Stimulated activated naive CD8-positive, alpha-beta T cell treated with anti-CD3 and anti-CD28 coated beads, Interleukin-15, amount 100 ng/mL, for 72 hours (primary cell): ENCODE data around the gene TTYH3.

Source experiments
- ATAC-seq: fragments of 150-1000 bp; cut with Tn5 transposase; 2 replicates; pipeline ENCODE4 v1.10.0; 2021; ENCODE audit warnings: mild to moderate bottlenecking, moderate library complexity
- DNase-seq, 2 donors: peaks; one replicate each; pipeline ENCODE4 v3.0.0; 2021 to 2022
- H3K27ac Mint-ChIP-seq, 2 donors: one replicate each; pipeline ENCODE4 v1.8.0; 2022; ENCODE audit warnings: mild to moderate bottlenecking in 2 of 2, mixed read lengths in 2 of 2, moderate library complexity in 2 of 2
- H3K27me3 Mint-ChIP-seq: one replicate; pipeline ENCODE4 v1.8.0; 2022; ENCODE audit warnings: mixed read lengths
- H3K4me1 Mint-ChIP-seq: one replicate; pipeline ENCODE4 v1.8.0; 2022; ENCODE audit warnings: mild to moderate bottlenecking, mixed read lengths
- H3K4me3 Mint-ChIP-seq, 2 donors: one replicate each; pipeline ENCODE4 v1.8.0; 2022; ENCODE audit warnings: mild to moderate bottlenecking in 2 of 2, mixed read lengths in 2 of 2, moderate library complexity in 1 of 2
- H3K9me3 Mint-ChIP-seq, 2 donors: one replicate each; pipeline ENCODE4 v1.8.0; 2022; ENCODE audit warnings: mixed read lengths in 2 of 2

The TTYH3 gene

DNA sequence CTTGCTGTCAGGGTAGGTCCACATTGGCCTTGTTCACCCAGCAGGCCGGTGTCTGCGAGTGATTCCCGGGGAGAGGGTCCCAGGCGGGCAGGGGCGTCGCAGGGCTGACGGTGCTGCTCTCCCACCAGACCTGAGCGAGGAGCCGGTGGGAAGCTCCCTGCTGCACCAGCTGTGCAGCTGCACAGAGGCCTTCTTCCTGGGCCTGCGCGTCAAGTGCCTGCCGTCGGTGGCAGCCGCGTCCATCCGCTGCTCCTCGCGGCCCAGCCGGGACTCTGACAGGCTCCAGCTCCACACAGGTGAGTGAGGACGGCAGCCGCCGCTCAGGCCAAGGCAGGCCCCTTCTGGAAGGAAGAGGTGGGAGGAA is 70.8 kb downstream of the TTYH3 start:
- H3K9me3 Mint-ChIP-seq, result no peaks in the 10 kb centered on the region
- H3K27ac Mint-ChIP-seq, result no peak overlapping the region
- peaks cover 84% of the 10 kb centered on the region for H3K27me3 Mint-ChIP-seq
- DNase-seq (no peak), ATAC-seq (no peak)
- H3K4me3 Mint-ChIP-seq, result no peak overlapping the region
- peaks cover 30% of the 10 kb centered on the region for H3K4me1 Mint-ChIP-seq

DNA sequence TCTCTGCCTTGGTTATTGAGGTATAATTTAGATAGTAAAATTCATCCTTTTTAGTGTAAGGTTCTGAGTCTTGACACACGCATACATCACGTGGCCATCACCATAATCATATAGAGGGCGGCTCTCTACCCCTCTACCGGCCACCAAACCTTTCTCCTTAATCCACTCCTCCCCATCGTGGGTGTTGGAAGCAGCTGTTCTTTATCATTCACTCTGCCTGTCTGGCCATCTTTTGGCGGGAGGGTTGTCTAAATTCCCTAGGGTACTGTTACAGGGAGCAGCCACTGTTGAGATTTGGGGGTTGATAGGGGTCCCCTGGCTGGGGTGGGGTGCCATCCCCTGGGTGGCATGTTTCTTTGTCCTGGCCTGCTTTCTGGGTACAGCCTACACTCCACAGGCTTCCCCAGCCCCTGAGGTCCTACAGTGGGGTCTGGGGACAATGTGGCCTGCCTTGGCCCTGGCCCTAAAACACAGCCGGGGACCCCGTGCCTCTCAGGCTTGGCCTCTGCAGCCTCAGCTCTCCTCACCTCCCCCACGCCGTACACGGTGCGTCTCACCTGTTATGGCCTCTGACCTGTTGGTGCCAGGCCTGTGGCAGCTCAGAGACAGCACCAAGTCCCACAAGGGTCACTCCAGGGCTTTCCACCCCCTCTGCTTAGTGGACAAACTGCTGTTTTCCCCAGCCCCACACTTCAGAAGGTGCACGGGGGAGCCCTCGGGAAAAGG is 73.7 kb downstream of the TTYH3 start:
- H3K4me1 Mint-ChIP-seq, result peaks cover 22% of the 10 kb centered on the region
- no peak for ATAC-seq
- H3K4me3 Mint-ChIP-seq, result no peak overlapping the region

DNA sequence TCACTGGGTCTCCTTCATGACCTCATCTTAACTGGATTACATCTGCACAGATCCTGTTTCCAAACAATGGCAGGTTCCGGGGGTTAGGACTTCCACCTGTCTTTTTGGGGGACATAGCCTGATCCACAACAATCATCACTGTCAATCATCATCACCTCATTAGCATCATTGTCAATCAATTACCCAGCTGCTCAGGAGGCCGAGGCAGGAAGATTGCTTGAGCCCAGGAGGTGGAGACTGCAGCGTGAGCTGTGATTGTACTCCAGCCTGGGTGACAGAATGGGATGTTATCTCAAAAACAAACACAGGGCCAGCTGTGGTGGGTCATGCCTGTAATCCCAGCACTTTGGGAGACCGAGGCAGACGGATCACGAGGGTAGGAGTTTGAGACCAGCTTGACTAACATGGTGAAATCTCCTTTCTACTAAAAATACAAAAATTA is 74.9 kb downstream of the TTYH3 start:
- Mint-ChIP-seq H3K4me1 (peaks cover 29% of the 10 kb centered on the region), H3K27me3 (peaks cover 89% of the 10 kb centered on the region), H3K9me3 (no peaks in the 10 kb centered on the region), H3K4me3 (no peak overlapping the region), H3K27ac (no peak overlapping the region)
- no peak for ATAC-seq
- no peak for DNase-seq

More for the DNA sequence above, 73.7 kb downstream of the TTYH3 start:
- H3K27me3 Mint-ChIP-seq, result peaks cover 90% of the 10 kb centered on the region
- no peak overlapping the region for H3K27ac Mint-ChIP-seq
- no peak for DNase-seq
- no peaks in the 10 kb centered on the region for H3K9me3 Mint-ChIP-seq

DNA sequence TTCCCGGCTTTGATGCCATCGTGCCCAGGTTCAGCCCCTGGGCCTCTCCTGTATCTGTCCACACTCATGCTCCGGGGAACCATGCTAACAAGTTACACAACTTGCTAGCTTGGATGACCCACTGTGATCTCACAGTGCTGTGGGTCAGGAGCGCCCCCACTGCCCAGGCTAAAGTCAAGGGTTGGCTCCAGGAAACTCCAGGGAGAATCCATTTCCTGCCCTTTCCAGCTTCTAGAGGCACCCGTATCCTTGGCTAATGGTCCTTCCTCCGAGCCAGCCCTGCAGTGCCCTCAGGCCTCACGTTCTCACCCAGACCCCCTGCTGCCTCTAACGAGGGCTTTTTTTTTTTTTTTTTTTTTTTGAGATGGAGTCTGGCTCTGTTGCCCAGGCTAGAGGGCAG is 75.7 kb downstream of the TTYH3 start:
- Mint-ChIP-seq H3K4me1 (peaks cover 37% of the 10 kb centered on the region), H3K27ac (no peak overlapping the region), H3K9me3 (no peaks in the 10 kb centered on the region), H3K27me3 (peaks cover 89% of the 10 kb centered on the region), H3K4me3 (no peak overlapping the region)
- ATAC-seq (no peak), DNase-seq (no peak)

DNA sequence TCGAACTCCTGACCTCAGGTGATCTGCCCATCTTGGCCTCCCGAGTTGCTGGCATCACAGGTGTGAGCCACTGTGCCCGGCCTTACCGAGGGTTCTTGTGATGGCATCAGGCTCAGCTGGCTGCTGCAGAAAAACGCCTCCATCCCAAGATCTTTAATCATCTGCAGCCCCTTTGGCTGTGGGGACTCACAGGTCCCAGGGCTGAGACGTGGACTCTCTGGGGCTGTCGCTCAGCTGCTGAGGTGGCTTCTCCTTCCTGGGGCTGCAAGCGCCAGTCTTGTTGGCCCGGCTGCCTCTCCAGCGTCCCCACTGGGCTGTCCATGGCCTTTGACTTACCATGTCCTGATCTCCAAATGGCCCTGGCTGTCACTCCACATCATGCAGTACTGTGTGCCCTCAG is 76.3 kb downstream of the TTYH3 start:
- no peak for ATAC-seq
- Mint-ChIP-seq H3K4me1 (peaks cover 38% of the 10 kb centered on the region), H3K4me3 (no peak overlapping the region), H3K27me3 (peaks cover 89% of the 10 kb centered on the region), H3K9me3 (no peaks in the 10 kb centered on the region), H3K27ac (no peak overlapping the region)
- no peak for DNase-seq

GRCh38 chr7:2708547-2709310 is 76.9 kb downstream of the TTYH3 start:
- no peaks in the 10 kb centered on the region for H3K9me3 Mint-ChIP-seq
- peaks cover 43% of the 10 kb centered on the region for H3K4me1 Mint-ChIP-seq
- peaks cover 89% of the 10 kb centered on the region for H3K27me3 Mint-ChIP-seq
- H3K27ac Mint-ChIP-seq, result peak overlapping the region in 1 of 2 donors; percentile 42
- no peak overlapping the region for H3K4me3 Mint-ChIP-seq
- DNase-seq, result no peak
- no peak for ATAC-seq

DNA sequence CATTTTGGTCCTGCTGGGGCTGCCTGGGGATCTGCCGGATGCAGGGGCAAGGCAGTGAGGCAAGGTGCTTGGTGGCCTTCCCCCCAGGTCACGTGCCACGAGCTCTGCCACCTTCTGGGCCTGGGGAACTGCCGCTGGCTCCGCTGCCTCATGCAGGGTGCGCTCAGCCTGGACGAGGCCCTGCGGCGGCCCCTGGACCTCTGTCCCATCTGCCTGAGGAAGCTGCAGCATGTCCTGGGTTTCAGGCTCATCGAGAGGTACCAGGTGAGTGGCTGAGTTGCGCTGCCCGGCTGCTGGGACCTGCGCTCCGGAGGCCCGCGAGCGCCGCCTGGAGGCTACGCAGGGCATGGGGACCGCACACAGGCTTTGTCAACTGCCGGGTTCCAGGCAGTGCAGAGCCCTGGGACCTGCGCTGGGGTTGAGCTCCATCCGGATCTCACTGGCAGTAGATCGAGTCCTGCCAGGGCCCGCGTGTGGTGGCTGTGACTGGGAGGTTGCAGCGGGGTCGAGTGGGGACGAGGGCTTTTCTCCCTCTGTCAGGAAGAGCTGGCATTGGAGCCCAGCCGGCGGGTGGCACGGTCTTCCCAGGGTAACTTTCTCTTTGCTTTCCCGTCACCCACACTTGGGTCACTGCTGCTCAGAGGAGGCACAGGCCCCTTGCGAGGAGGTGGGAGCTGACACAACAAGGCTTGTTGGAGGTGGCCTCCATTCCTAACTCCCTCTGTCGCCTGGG is 77.9 kb downstream of the TTYH3 start:
- H3K4me1 Mint-ChIP-seq, result peaks cover 52% of the 10 kb centered on the region
- H3K4me3 Mint-ChIP-seq, result peak overlapping the region; percentile 72 to 85
- DNase-seq (peak; percentile 83 to 86), ATAC-seq (peak; percentile 90)
- H3K27ac Mint-ChIP-seq, result peak overlapping the region; percentile 67 to 69
- no peaks in the 10 kb centered on the region for H3K9me3 Mint-ChIP-seq
- peaks cover 96% of the 10 kb centered on the region for H3K27me3 Mint-ChIP-seq

DNA sequence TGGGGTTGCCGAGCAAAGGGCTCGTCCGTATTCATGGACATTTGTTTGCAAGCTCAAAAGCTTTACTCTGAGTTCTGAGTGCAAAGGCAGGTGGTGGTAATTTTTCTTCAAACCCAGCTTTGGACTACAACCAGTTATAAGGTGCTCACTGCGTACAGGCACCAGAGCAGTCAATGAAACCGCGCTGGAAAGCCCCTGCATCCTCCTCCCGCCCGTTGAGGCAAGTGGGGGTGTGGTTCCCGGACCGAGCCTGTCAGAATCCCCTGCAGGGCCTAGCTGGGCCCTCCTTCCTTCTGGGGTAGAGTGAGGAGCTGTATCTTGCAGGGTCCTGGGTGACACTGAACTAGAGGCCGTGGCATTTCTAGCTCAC is 78.5 kb downstream of the TTYH3 start:
- ATAC-seq (no peak), DNase-seq (no peak)
- H3K4me3 Mint-ChIP-seq, result peak overlapping the region; percentile 72 to 85
- peak overlapping the region in 1 of 2 donors; percentile 69 for H3K27ac Mint-ChIP-seq
- H3K9me3 Mint-ChIP-seq, result no peaks in the 10 kb centered on the region
- H3K4me1 Mint-ChIP-seq, result peaks cover 58% of the 10 kb centered on the region
- H3K27me3 Mint-ChIP-seq, result peaks cover 99% of the 10 kb centered on the region

DNA sequence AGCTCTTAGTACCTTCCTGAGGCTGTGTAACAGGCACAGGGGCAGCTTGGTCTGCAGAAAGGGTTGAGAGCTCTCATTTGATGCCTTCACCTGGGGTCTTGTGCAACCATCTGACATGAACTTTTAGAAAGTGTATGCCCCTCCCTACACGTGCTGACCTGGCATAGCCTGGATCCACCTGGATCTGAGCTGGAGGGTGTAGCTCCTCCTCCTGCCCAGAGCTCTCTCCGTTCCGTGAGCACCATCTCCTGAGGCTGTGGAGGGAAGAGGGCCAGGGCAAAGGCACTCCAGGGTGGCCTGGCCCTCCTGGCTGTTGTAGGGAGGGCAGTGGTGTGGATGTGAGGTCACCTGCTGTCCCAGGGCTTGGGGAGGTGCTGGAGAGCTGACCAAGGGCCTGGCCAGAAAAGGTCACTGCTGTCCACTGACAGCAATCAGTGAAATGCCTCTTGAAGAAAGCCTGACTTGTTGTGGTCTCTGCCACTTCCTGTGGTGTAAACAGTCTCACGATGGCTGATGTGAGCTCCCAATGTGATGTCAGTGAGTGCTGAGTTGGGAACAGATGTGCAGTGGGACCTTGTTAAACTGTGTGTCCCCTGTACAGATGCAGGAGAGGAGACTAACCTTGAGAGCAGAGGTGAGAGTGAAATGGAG is 79.2 kb downstream of the TTYH3 start:
- peaks cover 99% of the 10 kb centered on the region for H3K27me3 Mint-ChIP-seq
- H3K27ac Mint-ChIP-seq, result peak overlapping the region in 1 of 2 donors; percentile 94
- peak overlapping the region; percentile 58 to 85 for H3K4me3 Mint-ChIP-seq
- ATAC-seq (peak; percentile 70), DNase-seq (peak in 1 of 2 donors; percentile 57)
- H3K4me1 Mint-ChIP-seq, result peaks cover 65% of the 10 kb centered on the region
- H3K9me3 Mint-ChIP-seq, result no peaks in the 10 kb centered on the region

- peaks cover 76% of the 10 kb centered on the region for H3K4me1 Mint-ChIP-seq
- no peak overlapping the region for H3K27ac Mint-ChIP-seq
- no peak for ATAC-seq
- H3K27me3 Mint-ChIP-seq, result peaks cover 99% of the 10 kb centered on the region
- no peak for DNase-seq
- H3K9me3 Mint-ChIP-seq, result no peaks in the 10 kb centered on the region
- H3K4me3 Mint-ChIP-seq, result no peak overlapping the region
Observed at GRCh38 chr7:2711895-2712675, 80.3 kb downstream of the TTYH3 start.

DNA sequence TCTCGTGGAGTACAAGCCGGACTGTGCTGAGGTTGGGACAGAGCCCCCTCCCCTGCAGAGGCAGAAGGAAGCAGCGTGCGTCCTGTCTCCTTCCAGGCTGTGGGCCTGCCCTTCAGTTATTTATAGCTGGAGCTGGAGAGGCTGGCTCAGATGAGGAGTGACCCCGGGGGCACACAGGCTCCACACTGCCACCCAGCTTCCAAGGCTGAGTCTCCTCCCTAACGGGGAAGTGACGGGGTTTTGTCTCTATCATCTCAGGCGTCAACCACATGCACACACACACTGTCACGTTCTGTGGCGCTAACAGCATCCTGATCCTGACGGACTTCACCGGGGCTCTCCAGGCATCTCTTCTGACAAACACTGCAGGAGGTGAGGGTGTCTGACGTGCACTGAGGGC is 81.6 kb downstream of the TTYH3 start:
- Mint-ChIP-seq H3K27me3 (peaks cover 99% of the 10 kb centered on the region), H3K9me3 (no peaks in the 10 kb centered on the region), H3K4me1 (peaks cover 88% of the 10 kb centered on the region), H3K4me3 (no peak overlapping the region), H3K27ac (peak overlapping the region in 1 of 2 donors; percentile 76)
- ATAC-seq, result no peak
- DNase-seq, result no peak

DNA sequence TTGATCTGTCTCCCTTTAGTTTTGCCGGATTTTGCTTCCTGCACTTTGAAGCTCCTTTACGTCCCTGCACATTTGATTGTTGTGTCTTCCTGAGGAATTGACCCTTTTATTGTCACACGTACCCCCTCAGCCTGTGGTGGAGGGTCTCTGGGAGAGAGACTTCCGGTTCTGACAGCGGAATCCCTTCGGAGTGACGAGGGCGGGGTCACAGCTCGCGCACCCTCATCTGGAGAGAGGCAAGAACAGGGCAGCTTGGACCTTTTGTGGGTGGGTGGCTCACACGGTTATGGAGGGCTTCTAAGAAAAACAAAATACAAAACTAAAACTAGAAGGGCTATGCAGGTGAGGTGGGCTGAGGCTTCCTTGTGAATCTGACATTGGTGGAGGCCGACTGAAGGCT is 82.2 kb downstream of the TTYH3 start:
- H3K27me3 Mint-ChIP-seq, result peaks cover 99% of the 10 kb centered on the region
- ATAC-seq (no peak), DNase-seq (no peak)
- no peak overlapping the region for H3K27ac Mint-ChIP-seq
- H3K4me1 Mint-ChIP-seq, result peaks cover 92% of the 10 kb centered on the region
- no peaks in the 10 kb centered on the region for H3K9me3 Mint-ChIP-seq
- no peak overlapping the region for H3K4me3 Mint-ChIP-seq
